ENCODE results near the gene ADTRP.

Gene ADTRP

GRCh38 chr6:11783524-11784064 is 5.0 kb upstream of the ADTRP start:
- ATAC-seq: no peak
- TF ChIP-seq RARB (CRISPR knock-in tag; IDR thresholded peaks at IDR 0.05): no peak
- TF ChIP-seq OSR1 (CRISPR knock-in tag; IDR thresholded peaks at IDR 0.05): no peak
- no peak for TF ChIP-seq ESRRG (CRISPR knock-in tag; IDR thresholded peaks at IDR 0.05)
- TF ChIP-seq ZNF8 (CRISPR knock-in tag; IDR thresholded peaks at IDR 0.05): no peak
- TF ChIP-seq TOX (CRISPR knock-in tag; IDR thresholded peaks at IDR 0.05; ENCODE audit: borderline replicate concordance): no peak
- TF ChIP-seq TSHZ2 (CRISPR knock-in tag; IDR thresholded peaks at IDR 0.05): no peak
- TF ChIP-seq CSDC2 (CRISPR knock-in tag; IDR thresholded peaks at IDR 0.05): no peak

GRCh38 chr6:11782524-11782923 is 3.9 kb upstream of the ADTRP start:
- TF ChIP-seq ISL1 (CRISPR knock-in tag; IDR thresholded peaks at IDR 0.05) (no peak), ARNTL (CRISPR knock-in tag; IDR thresholded peaks at IDR 0.05; ENCODE audit: borderline replicate concordance, low read depth) (no peak), ZNF70 (CRISPR knock-in tag; IDR thresholded peaks at IDR 0.05) (no peak), GLIS3 (CRISPR knock-in tag; IDR thresholded peaks at IDR 0.05) (no peak)
- no peak for ATAC-seq

- ATAC-seq: no peak
- TF ChIP-seq ZC3H10 (CRISPR knock-in tag; IDR thresholded peaks at IDR 0.05) (no peak), ZNF70 (CRISPR knock-in tag; IDR thresholded peaks at IDR 0.05) (no peak), ZFP3 (CRISPR knock-in tag; IDR thresholded peaks at IDR 0.05) (no peak), POU6F1 (CRISPR knock-in tag; IDR thresholded peaks at IDR 0.05; ENCODE audit: borderline replicate concordance, low read depth) (no peak), CSRNP3 (CRISPR knock-in tag; IDR thresholded peaks at IDR 0.05) (no peak), TCF4 (CRISPR knock-in tag; IDR thresholded peaks at IDR 0.05; ENCODE audit: borderline replicate concordance) (no peak)
Observed at GRCh38 chr6:11780097-11780428, 1.5 kb upstream of the ADTRP start.

- no peak for ATAC-seq
- no peak for TF ChIP-seq OSR1 (CRISPR knock-in tag; IDR thresholded peaks at IDR 0.05)
- no peak for TF ChIP-seq CREB5 (CRISPR knock-in tag; IDR thresholded peaks at IDR 0.05; ENCODE audit: low read depth)
- no peak for TF ChIP-seq RARB (CRISPR knock-in tag; IDR thresholded peaks at IDR 0.05)
- TF ChIP-seq ZC3H10 (CRISPR knock-in tag; IDR thresholded peaks at IDR 0.05): no peak
- TF ChIP-seq ARNTL (CRISPR knock-in tag; IDR thresholded peaks at IDR 0.05; ENCODE audit: borderline replicate concordance, low read depth): no peak
- no peak for TF ChIP-seq CSRNP3 (CRISPR knock-in tag; IDR thresholded peaks at IDR 0.05)
- no peak for TF ChIP-seq CSDC2 (CRISPR knock-in tag; IDR thresholded peaks at IDR 0.05)
- TF ChIP-seq BACH2 (CRISPR knock-in tag; IDR thresholded peaks at IDR 0.05; ENCODE audit: borderline replicate concordance): no peak
- no peak for TF ChIP-seq SNAI2 (CRISPR knock-in tag; IDR thresholded peaks at IDR 0.05)
- no peak for TF ChIP-seq TSHZ2 (CRISPR knock-in tag; IDR thresholded peaks at IDR 0.05)
- no peak for TF ChIP-seq ZNF565 (CRISPR knock-in tag; conservative IDR thresholded peaks at IDR 0.05; ENCODE audit: low read depth)
- no peak for TF ChIP-seq TCF4 (CRISPR knock-in tag; IDR thresholded peaks at IDR 0.05; ENCODE audit: borderline replicate concordance)
- no peak for TF ChIP-seq ESRRG (CRISPR knock-in tag; IDR thresholded peaks at IDR 0.05)
- no peak for TF ChIP-seq GLIS3 (CRISPR knock-in tag; IDR thresholded peaks at IDR 0.05)
Observed at GRCh38 chr6:11779329-11780096, 910 bp upstream of the ADTRP start.

Measured in SK-N-SH treated with all-trans-retinoic acid at 6 μM for 48 hours (cell line).